GM12801 (cell line): ENCODE data around the gene CDHR2.

Source experiments
- TF ChIP-seq, protein P1 (sequence below): IDR thresholded peaks from one replicate; pipeline ENCODE4 v1.5.1; 2011; ENCODE audit warnings: control low read depth; ENCODE audit not compliant: insufficient read length; ENCODE audit errors: extremely low read depth

Gene CDHR2

DNA sequence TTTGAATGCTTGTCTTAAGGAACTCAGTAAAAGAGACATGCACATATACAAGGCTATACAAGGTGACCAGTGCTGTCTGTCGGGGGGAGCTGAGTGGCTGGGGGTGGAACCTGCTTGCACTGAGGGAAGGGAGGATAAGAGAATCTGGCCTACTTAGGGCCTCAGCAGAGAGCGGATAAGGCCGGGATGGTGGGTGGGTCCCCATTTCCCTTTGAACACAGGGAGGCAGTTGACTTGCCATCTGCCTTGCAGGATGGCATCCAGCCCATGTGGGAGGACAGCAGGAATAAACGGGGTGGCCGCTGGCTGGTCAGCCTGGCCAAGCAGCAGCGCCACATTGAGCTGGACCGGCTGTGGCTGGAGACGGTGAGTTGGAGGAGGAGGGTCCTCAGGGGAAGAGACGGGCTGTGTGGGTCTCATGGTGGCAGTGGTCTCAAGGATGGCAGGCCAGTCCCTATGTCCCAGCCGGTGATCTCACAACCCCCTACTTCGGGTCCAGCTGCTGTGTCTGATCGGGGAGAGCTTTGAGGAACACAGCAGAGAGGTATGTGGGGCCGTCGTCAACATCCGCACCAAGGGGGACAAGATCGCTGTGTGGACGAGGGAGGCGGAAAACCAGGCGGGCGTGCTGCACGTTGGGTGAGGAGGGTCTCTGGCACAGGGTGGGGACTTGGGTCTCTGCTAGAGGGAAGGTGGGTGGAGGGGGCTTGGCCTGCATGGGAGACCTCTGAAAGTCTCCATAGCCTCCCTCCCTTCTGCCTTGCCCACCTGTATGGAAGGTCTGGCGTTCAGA is 95.9 kb downstream of the CDHR2 start:
- TF ChIP-seq, protein P1, sequence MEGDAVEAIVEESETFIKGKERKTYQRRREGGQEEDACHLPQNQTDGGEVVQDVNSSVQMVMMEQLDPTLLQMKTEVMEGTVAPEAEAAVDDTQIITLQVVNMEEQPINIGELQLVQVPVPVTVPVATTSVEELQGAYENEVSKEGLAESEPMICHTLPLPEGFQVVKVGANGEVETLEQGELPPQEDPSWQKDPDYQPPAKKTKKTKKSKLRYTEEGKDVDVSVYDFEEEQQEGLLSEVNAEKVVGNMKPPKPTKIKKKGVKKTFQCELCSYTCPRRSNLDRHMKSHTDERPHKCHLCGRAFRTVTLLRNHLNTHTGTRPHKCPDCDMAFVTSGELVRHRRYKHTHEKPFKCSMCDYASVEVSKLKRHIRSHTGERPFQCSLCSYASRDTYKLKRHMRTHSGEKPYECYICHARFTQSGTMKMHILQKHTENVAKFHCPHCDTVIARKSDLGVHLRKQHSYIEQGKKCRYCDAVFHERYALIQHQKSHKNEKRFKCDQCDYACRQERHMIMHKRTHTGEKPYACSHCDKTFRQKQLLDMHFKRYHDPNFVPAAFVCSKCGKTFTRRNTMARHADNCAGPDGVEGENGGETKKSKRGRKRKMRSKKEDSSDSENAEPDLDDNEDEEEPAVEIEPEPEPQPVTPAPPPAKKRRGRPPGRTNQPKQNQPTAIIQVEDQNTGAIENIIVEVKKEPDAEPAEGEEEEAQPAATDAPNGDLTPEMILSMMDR = no peak
